Mesothelial cell of epicardium (in vitro differentiated cells): ENCODE data around the gene PDIA5. TPM values are rescaled to one million over a fixed set of nuclear protein-coding genes. Genes with fewer than 3 reads are reported as not detected.

Experiments used
- DNase-seq, 2 experiments: peaks; one replicate each; pipeline ENCODE4 v3.0.0; 2021; ENCODE audit warnings: low spot score in 2 of 2; ENCODE audit not compliant: unreplicated experiment in 2 of 2
- H3K27ac Mint-ChIP-seq: 2 replicates; pipeline ENCODE4 v1.8.0; 2021; ENCODE audit warnings: mixed read lengths
- H3K27me3 Mint-ChIP-seq: 2 replicates; pipeline ENCODE4 v1.8.0; 2021; ENCODE audit warnings: low read depth, mixed read lengths
- H3K36me3 Mint-ChIP-seq: 2 replicates; pipeline ENCODE4 v1.8.0; 2021; ENCODE audit warnings: mixed read lengths
- H3K4me1 Mint-ChIP-seq: 2 replicates; pipeline ENCODE4 v1.8.0; 2021; ENCODE audit warnings: mixed read lengths
- H3K4me3 Mint-ChIP-seq: 2 replicates; pipeline ENCODE4 v1.8.0; 2021; ENCODE audit warnings: mild to moderate bottlenecking, moderate library complexity, mixed read lengths
- H3K9me3 Mint-ChIP-seq: 2 replicates; pipeline ENCODE4 v1.8.0; 2021; ENCODE audit warnings: mixed read lengths
- CTCF ChIP-seq: fragments of 200-600 bp; sonication (generic); IDR thresholded peaks from one replicate; pipeline ENCODE4 v1.5.0; 2021; ENCODE audit warnings: antibody characterized with exemption; ENCODE audit not compliant: unreplicated experiment
- total RNA-seq: library from RNA; stranded (reverse); gene quantifications from 3 replicates; pipeline ENCODE4 v1.2.1, GENCODE V29; 2021

PDIA5 gene
- total RNA-seq, 1 donor from 2014 or later, result 19.1 TPM

- no peak overlapping the region for H3K27ac Mint-ChIP-seq
- no peak overlapping the region for H3K4me3 Mint-ChIP-seq
- no peaks in the 10 kb centered on the region for H3K9me3 Mint-ChIP-seq
- no peaks in the 10 kb centered on the region for H3K36me3 Mint-ChIP-seq
- TF ChIP-seq CTCF, result no peak
- H3K4me1 Mint-ChIP-seq, result peaks cover 27% of the 10 kb centered on the region
- no peak for DNase-seq
- peaks cover 9% of the 10 kb centered on the region for H3K27me3 Mint-ChIP-seq
These were observed 5.3 kb downstream of the PDIA5 start for GRCh38 chr3:123072152-123072551.

DNA sequence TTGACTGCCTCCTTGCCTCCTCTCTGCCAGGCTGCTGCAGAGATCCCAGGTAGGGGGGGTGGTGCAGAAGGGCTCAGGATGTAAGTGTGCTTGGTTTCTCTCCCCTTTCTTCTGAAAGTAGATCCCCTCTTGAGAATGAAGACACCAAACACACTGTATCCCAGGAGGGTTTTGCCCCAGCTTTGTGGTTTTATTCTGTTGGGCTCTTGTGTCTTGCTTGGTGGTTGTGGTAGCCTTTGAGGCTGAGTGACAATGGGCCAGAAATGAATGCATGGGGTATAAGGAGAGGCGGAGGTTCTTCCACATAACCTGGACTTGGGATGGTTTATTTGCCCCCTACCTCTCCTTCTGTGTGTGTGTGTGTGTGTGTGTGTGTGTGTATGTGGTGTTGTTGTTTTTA, 5.7 kb downstream of the PDIA5 start:
- no peak for TF ChIP-seq CTCF
- no peaks in the 10 kb centered on the region for H3K9me3 Mint-ChIP-seq
- no peak for DNase-seq
- no peak overlapping the region for H3K4me3 Mint-ChIP-seq
- H3K27ac Mint-ChIP-seq, result no peak overlapping the region
- no peaks in the 10 kb centered on the region for H3K36me3 Mint-ChIP-seq
- peaks cover 27% of the 10 kb centered on the region for H3K4me1 Mint-ChIP-seq
- H3K27me3 Mint-ChIP-seq, result peaks cover 9% of the 10 kb centered on the region

- Mint-ChIP-seq H3K4me1 (peaks cover 14% of the 10 kb centered on the region), H3K27ac (no peak overlapping the region), H3K9me3 (no peaks in the 10 kb centered on the region), H3K36me3 (no peaks in the 10 kb centered on the region), H3K27me3 (no peaks in the 10 kb centered on the region), H3K4me3 (no peak overlapping the region)
- DNase-seq, result no peak
- no peak for TF ChIP-seq CTCF
These were observed 8.5 kb downstream of the PDIA5 start for GRCh38 chr3:123075359-123075758.

- no peak overlapping the region for H3K27ac Mint-ChIP-seq
- no peak for TF ChIP-seq CTCF
- H3K4me3 Mint-ChIP-seq, result no peak overlapping the region
- no peaks in the 10 kb centered on the region for H3K36me3 Mint-ChIP-seq
- H3K9me3 Mint-ChIP-seq, result no peaks in the 10 kb centered on the region
- peaks cover 10% of the 10 kb centered on the region for H3K4me1 Mint-ChIP-seq
- H3K27me3 Mint-ChIP-seq, result no peaks in the 10 kb centered on the region
- DNase-seq, result no peak
These were observed 9.3 kb downstream of the PDIA5 start for GRCh38 chr3:123076112-123076495.

- H3K4me3 Mint-ChIP-seq, result no peak overlapping the region
- H3K4me1 Mint-ChIP-seq, result peaks cover 6% of the 10 kb centered on the region
- H3K9me3 Mint-ChIP-seq, result no peaks in the 10 kb centered on the region
- TF ChIP-seq CTCF, result no peak
- no peak for DNase-seq
- H3K27me3 Mint-ChIP-seq, result no peaks in the 10 kb centered on the region
- no peak overlapping the region for H3K27ac Mint-ChIP-seq
- H3K36me3 Mint-ChIP-seq, result no peaks in the 10 kb centered on the region
These were observed 9.9 kb downstream of the PDIA5 start for GRCh38 chr3:123076496-123077418.
